HG03097 (cell line): ENCODE measurements around the gene NAV2.

Experiments used
- ATAC-seq: cut with Tn5 transposase; IDR thresholded peaks from one replicate; pipeline ENCODE4 v1.9.1; 2021; ENCODE audit not compliant: unreplicated experiment, low FRiP score

The NAV2 gene

DNA sequence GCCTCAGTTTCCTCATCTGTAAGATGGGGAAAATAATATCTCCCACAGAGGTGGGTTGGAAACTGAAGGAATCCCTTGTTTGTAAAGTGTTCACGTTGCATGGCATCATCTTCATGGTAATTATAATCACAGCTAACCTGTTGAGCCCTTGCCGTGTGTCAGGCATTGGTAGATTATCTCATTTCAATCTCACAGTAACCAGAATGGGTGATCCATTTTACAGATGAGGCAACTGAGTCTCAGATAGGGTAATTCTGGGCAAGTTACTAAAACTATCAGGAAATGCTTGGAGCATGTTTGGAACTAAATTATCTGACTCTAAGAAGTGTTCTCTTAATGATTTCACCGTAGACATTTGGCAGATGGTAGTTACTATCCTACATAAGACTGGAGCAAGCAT, 109.4 kb downstream of the NAV2 start:
- no peak for ATAC-seq

DNA sequence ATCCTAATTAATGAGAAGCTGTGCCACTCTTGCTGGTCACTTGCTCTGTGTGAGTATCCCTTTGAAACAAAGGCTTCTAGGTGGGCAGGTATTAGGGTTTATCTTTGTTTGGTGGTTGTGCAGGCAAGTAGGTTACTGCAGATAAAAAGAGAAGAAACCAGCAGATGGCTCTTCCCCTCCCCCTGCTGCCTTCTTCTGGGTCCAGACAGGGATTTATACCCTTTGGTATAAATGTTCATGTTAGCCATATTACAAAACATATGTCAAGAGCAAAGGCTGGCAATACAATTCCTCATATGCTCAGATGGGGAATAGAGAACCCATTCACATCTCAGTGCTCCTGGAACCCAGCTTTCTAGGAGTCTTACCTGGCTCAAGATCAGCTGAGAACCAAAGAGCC, 109.9 kb downstream of the NAV2 start:
- ATAC-seq = no peak

DNA sequence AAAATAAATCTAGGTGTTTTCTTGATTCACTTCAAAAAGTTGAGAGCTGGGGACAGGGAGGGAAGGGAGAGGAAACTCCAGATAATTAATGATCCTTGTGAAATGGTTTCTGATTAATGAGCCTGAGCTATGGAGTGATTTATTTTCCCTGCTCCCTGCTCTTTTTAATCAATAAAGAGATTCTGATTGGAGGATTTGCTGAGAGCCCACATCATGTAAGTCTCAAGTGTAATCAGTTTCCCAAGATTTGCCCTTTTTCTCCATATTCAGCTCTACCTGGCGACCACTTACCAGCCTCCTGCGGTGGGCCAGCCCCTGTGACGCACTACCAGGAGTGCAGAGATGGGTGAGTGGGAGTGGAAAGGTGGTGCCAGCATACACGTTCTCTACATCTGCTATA, 114.0 kb downstream of the NAV2 start:
- no peak for ATAC-seq

DNA sequence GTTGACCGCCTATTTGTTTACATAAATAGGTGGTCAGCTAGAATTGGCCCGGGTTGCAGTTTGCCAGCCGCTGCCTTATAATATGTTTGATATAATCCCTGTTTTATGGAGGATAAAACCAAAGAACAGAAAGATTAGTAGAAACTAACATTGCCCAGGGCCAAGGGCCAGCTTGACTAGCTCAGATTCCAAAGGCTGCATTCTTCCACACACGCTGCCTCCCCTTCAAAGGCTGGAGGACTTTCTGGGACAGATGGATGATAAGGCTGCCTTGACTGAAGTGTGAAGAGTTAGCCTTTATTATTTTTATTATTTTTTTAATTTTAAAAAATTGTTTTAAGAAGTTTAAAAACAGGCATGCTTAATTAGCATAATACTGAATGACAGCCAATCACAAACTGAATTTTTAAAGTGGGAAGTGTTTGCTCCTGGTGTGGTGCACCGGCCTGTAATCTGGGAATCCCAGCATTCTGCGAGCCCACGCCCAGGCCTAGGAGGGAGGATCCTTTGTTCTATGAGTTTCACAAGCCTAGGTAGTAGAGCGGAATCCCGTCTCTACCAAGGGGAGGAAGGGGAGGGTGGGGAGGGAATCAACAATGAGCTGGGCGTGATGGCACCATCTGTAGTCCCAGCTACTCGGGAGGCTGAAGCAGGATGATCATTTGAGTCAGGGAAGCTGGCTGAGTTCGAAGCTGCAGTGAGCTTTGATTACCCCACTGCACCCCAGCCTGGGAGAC, 114.9 kb downstream of the NAV2 start:
- ATAC-seq = no peak

DNA sequence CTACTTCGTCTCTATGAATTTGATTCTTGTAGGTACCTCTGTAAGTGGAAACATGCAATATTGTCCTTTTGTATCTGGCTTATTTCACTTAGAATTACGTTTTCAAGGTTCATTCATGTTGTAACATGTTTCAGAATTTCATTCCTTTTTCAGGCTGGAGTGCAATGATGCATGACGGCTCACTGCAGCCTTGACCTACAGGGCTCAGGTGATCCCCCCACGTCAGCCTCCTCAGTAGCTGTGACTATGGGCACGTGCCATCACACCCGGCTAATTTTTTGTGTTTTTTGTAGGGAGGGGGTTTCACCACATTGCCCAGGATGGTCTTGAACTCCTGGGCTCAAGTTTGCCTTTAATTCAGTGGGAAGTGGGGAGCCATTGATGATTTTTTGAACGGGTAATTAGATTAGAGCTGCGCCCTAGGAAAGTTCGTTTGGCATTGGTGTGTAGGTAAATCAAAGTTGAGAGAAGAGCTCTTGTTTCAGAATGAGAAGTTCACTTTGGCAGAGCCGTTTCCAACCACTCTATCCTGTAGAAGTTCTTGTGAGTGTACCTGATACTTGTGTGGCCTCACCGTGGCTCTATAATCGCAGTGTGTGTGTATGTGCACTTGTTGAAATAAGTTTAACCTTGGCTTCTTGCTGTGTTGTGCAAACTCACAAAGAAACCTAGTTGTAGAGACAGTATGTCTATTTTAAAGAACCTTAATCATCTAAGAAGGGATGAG, 115.9 kb downstream of the NAV2 start:
- ATAC-seq = no peak

DNA sequence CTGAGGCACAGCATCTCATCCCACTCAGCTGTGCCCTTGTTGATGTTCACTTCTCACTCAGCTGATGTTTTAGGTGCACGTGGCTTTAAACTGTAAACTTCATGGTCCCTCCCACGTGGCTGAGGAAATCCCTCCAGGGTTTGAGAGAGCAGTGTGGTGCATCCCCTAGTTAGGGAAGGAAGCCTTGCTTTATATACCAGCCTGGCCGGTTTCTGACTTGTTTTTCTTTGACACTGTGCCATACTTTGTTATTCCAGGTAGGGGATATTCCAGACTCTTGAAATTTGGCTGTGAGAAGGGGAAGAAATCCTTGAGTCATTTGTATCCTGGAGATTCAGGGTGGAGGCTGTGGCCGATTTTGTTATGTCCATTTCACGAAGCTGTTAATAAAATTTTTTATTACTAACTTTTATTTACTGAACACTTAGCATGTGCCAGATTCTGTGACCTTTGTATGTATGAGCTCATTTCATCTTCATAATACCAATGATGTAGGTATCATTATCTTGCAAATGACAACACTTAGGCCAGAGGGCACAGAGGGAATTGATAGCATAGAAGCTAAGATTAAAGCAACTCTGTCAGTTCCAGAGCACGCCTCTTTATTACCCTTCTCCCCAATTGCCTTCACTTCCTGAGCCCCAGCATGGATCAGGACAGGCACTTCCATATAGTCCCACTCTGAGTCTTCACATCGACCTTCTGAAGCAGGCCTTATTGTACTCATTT, 116.6 kb downstream of the NAV2 start:
- ATAC-seq = no peak

DNA sequence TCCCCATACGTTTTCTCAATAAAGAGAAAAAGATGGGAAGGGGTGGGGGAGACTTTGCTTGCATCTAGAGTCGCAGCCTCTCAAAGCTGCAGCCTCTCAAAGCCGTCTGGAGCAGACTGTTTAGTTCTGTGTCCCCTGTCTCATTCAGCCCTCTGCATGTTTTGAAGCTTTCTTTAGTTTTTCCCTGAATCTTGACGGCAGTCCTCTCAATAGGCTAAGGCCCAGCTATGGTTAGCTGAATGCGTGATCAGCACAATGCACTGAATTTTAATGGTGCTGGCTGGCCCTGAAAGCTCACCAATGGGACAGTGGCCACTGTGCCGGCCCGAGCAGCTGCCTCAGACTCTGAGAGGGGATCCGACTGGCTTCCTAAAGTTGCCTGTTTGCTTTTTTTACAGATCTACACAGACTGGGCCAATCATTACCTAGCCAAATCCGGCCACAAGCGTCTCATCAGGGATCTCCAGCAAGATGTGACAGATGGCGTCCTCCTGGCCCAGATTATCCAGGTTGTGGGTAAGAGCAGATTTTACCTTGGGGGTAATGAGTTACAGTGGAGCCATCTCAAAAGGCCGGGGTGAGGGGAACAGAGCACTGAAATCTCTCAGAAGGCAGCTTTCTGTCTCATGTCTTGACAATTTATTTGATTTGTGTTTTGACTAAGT, 119.6 kb downstream of the NAV2 start:
- ATAC-seq = no peak

DNA sequence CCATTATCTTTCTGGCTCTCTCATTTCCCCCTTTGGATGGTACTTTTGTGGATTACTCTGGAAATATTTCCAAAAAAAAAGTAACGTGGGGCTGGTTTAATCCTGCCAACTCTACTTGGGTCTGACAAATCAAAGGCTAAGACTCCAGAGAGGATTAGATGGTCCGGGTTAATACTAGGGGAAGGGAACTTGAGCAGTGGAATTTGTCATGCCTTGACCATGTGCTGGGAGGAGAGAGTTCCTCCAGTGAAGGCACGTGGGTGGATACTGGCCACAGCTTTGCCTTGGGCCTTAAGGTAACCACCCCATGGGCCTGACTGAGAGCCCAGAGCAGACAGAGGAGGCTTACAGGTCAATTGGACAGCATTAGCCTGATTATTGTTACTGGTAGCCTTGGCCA, 120.3 kb downstream of the NAV2 start:
- no peak for ATAC-seq

DNA sequence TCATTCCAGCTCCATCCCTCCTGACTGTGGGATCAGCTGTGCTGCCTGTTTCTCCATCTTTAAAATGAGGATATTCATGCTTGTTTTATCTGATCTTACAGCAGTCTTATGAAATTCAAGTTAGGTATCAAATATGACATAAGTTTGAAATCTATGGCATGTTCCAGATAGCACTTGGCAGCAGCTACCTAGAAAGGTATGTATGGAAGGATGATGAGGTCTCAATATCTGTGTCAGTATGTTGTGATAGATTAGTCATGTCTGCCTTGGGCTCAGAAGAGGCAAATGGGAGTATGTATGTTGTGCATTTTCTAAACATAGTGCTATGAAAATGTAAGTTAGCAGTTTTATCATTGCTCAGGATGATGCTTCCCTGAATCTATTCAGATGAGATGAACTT, 122.1 kb downstream of the NAV2 start:
- ATAC-seq = no peak

DNA sequence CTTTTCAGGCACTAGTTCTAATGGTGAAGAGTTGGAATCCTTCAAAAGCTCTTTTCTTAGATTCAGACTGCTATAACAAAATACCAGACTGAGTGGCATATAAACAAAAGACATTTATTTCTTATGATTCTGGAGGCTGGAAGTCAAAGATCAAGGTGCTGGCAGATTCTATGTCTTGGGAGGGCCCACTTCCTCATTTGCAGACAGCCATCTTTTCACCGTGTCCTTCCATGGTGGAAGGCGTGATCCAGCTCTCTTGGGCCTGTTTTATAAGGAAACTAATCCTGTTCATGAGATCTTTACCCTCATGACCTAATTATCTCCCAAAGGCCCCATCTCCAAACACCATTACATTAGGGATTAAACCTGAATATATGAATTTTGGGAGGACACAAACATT, 124.0 kb downstream of the NAV2 start:
- ATAC-seq = no peak

DNA sequence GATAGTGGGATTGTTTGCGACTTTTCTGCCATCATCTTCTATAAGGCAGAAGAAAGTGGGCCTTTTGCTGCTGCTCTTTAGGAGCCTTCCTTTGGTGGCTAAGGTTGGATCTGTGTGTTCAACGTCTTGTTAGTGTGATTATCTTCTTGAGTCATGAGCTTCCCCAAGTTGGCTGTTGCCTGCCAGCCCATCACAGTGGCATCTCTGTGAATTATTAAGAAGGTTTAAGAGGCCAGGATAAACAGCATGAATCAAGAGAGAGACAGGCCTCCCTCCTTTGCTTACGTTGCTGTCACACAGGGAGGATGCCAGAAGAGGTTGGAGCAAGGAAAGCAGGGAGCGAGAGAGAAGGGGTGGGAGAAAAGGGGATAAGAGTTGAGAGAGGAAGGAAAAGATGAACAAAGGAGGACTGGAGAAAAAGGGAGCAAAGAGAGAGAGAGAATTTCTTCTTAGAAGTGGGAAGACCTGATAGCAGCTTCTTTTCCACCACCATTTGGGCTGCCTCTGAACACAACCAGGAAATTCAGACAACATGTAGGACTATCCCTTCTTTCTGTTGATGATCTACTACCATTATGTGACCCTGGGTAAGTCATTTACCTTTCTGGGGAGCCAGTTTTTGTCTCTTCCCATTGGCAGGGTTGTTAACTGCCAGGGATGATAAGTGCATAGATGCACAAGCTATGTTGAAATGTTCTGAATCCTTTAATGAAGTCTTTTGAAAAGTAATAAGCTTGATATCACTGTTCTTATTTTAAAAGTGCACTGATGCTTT, 126.5 kb downstream of the NAV2 start:
- ATAC-seq = no peak

DNA sequence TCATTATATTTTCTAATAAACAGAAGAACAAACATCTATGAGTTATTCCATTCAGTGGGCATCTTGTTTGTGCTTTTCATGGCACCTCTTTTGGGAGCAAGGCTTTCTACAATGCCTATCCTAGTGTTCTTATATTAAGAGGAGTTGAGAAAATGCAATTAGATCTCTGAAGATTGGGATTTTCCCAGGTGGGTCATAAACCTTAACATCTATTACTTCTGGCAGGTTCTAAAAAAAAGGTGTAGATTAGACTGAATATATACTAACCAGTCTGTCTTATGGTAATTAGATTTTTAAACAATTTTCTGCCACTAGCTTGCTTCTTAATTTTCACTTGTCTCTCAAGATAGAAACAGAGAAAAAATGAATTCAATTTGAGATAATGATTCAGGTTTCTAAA, 128.3 kb downstream of the NAV2 start:
- no peak for ATAC-seq

DNA sequence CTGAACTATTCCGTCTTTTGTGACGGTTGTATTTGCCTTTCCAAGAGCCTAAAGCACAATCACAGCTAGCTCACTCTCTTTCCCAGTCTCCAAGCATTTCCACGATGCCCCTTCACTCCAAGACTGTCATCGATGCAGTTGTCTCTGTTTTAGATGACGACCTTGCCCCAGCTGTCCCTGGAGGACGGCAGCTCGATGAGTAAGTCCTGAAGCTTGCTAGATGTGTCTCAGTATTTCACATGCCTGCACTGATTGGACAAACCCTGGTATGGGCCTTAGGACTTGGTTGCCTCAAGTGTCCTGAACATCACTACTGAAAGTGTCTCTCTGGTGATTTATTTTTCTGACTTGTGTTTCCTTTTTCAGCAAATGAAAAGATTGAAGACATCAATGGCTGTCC, 129.9 kb downstream of the NAV2 start:
- no peak for ATAC-seq

DNA sequence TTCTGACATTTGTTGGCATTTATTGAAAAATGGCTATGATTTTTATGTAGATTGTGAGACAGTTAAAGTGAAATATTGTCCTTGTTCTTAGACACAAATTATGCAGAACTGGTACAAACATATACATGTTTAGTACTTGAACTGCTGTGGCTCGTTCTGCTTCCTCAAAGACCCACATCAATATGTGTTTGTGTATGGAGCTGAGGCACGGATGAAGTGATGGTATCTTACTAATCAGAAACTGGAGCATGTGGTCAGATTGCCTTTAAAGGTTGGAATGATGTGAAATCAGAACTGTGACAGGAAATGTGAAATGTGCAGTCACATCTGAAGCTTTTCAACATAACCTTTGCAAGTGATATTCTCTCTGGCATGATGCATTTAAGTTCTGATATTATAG, 130.4 kb downstream of the NAV2 start:
- no peak for ATAC-seq

DNA sequence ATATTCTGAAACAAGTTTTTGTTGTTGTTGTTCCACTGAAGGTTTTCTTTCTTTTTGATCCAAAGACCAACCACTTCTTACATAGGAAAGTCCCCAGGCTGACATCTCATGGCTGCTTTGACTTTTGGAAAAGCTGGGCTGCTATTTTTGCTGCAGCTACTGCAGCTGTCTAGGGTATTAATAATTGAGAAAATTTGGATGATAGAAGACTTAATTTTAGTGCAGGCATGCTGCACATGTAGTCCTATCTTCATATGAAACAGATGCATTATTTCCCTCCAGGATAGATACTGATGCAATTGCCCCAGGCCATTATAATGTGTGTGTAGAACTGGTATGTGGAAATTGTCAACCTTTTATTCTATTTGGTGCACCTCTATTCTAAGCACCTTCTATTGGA, 131.4 kb downstream of the NAV2 start:
- ATAC-seq = no peak

DNA sequence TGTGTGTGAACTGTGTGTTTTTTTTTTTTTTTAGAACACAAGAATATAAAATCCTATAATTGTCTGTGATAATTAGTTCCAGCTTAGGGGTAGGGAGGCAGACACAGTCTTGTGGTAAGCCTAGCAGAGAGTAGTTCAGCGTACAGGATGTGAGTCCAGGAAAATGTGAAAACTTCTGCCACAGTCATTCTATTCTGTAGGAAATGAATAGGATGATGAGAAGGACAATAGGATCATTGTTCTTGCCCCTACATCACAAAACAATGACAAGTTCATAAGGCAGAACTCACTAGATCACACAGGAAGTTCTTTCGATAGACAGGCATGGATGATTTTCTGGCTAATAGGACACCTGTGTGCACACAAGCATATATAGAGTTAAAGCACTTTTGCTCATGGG, 132.2 kb downstream of the NAV2 start:
- no peak for ATAC-seq

DNA sequence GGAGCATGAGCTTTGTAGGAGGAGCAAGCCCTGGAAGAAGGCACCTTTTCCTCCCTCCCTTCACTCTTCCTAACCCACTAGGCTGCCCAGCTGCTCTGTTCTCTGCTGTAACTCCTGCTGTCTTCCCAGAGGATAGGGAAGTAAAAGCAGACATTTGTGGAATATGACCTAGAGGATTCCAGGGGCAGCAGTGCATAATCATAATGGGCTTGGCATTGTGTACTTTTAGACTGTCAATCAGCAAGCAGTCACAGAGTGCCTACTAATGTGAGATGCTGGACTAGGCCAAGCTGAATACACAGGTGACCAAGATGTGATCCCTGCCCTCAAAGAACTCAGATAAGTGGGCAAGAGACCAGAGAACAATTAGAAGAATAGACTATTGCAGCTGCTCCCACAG, 133.0 kb downstream of the NAV2 start:
- ATAC-seq = no peak

DNA sequence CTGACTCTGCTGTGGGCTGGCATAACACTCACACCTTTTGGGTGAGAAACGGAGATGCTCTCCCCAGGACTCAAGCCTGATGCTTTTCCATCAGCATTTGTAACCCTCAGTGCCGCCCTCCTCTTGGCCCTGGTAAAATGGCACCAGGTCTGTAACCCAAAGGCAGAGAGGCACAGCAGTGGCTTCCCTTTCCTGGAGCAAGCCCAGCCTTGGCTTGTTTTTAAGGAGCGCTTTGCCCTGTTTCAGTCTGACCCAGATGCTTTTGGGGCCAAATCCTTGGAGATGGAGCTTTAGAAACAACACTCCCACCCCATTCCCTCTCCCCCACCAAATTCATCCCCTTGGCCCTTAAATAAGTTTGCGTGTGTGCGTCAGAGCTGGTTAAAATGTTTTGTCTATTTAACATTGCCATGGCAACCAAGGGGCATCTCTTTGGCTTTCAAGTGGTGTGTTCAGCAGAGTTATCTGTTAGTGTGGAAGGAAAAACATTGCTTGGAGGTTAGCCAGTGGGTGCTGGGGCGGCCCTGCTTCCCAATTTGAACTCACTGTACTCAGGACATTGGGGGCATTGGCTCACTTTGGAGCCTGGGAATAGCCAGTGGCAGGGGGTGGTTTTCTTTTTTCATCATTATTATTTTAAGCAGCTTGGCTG, 134.1 kb downstream of the NAV2 start:
- no peak for ATAC-seq

DNA sequence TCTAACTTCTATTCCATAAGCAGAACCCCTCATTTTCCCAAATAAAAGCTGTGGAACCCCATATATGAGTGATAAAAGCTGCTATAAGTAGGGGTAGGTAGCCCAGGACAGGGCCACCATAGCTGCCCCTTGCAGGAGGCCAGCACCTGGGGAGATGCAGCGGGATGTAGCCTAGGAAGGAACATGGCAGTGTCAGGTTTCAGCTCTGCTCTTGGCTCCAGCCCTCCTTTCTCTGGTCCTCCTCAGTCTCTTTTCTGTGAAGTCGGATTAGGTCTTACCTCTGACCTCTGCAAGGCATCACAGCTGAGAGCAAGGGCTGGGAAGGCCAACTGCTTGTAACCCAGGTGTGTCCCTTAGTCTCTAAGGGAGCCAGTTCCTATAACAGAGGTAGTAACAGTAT, 135.6 kb downstream of the NAV2 start:
- ATAC-seq = no peak
